Brain pericyte (primary cell): Measurements from ENCODE around the gene SSR3.

ENCODE experiments used
- DNase-seq: peaks from one replicate; pipeline ENCODE4 v3.0.0-alpha.2; 2012; ENCODE audit warnings: low read depth, low spot score

The SSR3 gene

DNA sequence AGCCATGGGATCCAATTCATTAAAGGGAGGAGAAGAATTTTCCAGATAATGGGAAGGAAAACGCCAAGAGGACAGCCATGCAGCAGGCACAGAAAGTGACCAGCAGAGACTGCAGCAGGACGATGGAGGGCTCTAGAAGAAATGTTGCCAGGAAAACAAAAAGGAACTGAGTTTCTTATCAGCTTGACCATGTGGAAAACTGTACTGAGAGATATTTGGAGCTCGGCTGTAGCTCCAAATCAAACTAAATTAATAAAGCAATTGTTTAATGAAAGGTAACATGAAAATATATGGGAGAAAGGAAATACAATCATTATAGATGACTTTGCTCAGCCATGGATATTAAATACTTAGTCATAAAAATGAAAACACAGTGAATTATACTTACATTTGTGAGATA, 63.7 kb downstream of the SSR3 start:
- DNase-seq, result no peak
